Measurements from ENCODE around the gene OR56B1. TPM values are rescaled to one million over a fixed set of nuclear protein-coding genes. Genes with fewer than 3 reads are reported as not detected.
"Not testable (repeated sequence)": the region's sequence is repeated elsewhere in the genome, so short reads cannot be mapped to it uniquely, and the experiment has no call there.

Gene OR56B1
- total RNA-seq (not detected), polyA plus RNA-seq (ENCODE audit: insufficient read length in 2 of 2) (not detected)
- long read RNA-seq, donor 1: 0 reads
- long read RNA-seq, donor 2: 0 reads
- long read RNA-seq, donor 3: 0 reads
- long read RNA-seq, donor 4: 0 reads

- Histone ChIP-seq H3K27ac (ENCODE audit: low read depth, low read length) (no peak within 1 kb of the TSS), H3K4me3 (ENCODE audit: low read depth, low read length) (no peak within 1 kb of the TSS), H3K4me1 (ENCODE audit: control insufficient read depth, insufficient read depth, low read length) (no peaks in the 10 kb centered on the region), H3K36me3 (ENCODE audit: control insufficient read depth, insufficient read depth, low read length) (no peaks in the 10 kb centered on the region), H3K27me3 (ENCODE audit: control insufficient read depth, insufficient read depth, low read length) (no peaks in the 10 kb centered on the region), H3K9me3 (ENCODE audit: control insufficient read depth, insufficient read depth, low read length) (peaks cover under 1% of the 10 kb centered on the region)
- DNase-seq (ENCODE audit: low read depth in 4 of 6, low spot score in 6 of 6): no peak
- WGBS (ENCODE audit: insufficient coverage): 83% methylated on average over 1 of the region's 1 CpG
Observed at GRCh38 chr11:5736396-5736795, at the start of gene OR56B1. OR56B1 (plus strand) TSS chr11:5736448; CDS start chr11:5736517, 69 bp downstream.

- Histone ChIP-seq H3K4me3 (ENCODE audit: low read depth, low read length) (no peak overlapping the region), H3K27me3 (ENCODE audit: control insufficient read depth, insufficient read depth, low read length) (no peaks in the 10 kb centered on the region), H3K27ac (ENCODE audit: low read depth, low read length) (no peak overlapping the region), H3K36me3 (ENCODE audit: control insufficient read depth, insufficient read depth, low read length) (no peaks in the 10 kb centered on the region), H3K9me3 (ENCODE audit: control insufficient read depth, insufficient read depth, low read length) (no peaks in the 10 kb centered on the region), H3K4me1 (ENCODE audit: control insufficient read depth, insufficient read depth, low read length) (no peaks in the 10 kb centered on the region)
- whole genome bisulfite sequencing (ENCODE audit: insufficient coverage): no CpG with 5 or more reads among the region's 1 CpG
- no peak for DNase-seq (ENCODE audit: low read depth in 4 of 6, low spot score in 6 of 6)
Observed at GRCh38 chr11:5688482-5688881, 47.8 kb upstream of the OR56B1 start.

- peak within 1 kb of the TSS; percentile 28 for H3K4me3 ChIP-seq (ENCODE audit: low read depth, low read length)
- H3K27ac ChIP-seq (ENCODE audit: low read depth, low read length): peak within 1 kb of the TSS; percentile 75
- no peaks in the 10 kb centered on the region for H3K4me1 ChIP-seq (ENCODE audit: control insufficient read depth, insufficient read depth, low read length)
- H3K9me3 ChIP-seq (ENCODE audit: control insufficient read depth, insufficient read depth, low read length): no peaks in the 10 kb centered on the region
- no peaks in the 10 kb centered on the region for H3K36me3 ChIP-seq (ENCODE audit: control insufficient read depth, insufficient read depth, low read length)
- DNase-seq (ENCODE audit: low read depth in 4 of 6, low spot score in 6 of 6): peak in 3 of 6 donors; percentile 24 to 69 (median 51)
- H3K27me3 ChIP-seq (ENCODE audit: control insufficient read depth, insufficient read depth, low read length): no peaks in the 10 kb centered on the region
- no CpG with 5 or more reads among the region's 2 CpGs for WGBS (ENCODE audit: insufficient coverage)
Observed at GRCh38 chr11:5689551-5689983, 46.7 kb upstream of the OR56B1 start, which contains the start of gene TRIM22. TRIM22 (plus strand) TSS chr11:5689790; CDS start chr11:5696233, 6,443 bp downstream.

- DNase-seq (ENCODE audit: low read depth in 4 of 6, low spot score in 6 of 6): peak in 1 of 6 donors; percentile 10
- Histone ChIP-seq H3K36me3 (ENCODE audit: control insufficient read depth, insufficient read depth, low read length) (no peaks in the 10 kb centered on the region), H3K4me3 (ENCODE audit: low read depth, low read length) (peak overlapping the region; percentile 28), H3K9me3 (ENCODE audit: control insufficient read depth, insufficient read depth, low read length) (no peaks in the 10 kb centered on the region), H3K27me3 (ENCODE audit: control insufficient read depth, insufficient read depth, low read length) (no peaks in the 10 kb centered on the region), H3K27ac (ENCODE audit: low read depth, low read length) (peak overlapping the region; percentile 75), H3K4me1 (ENCODE audit: control insufficient read depth, insufficient read depth, low read length) (no peaks in the 10 kb centered on the region)
- 29% methylated on average over 1 of the region's 5 CpGs for WGBS (ENCODE audit: insufficient coverage)
Observed at GRCh38 chr11:5690216-5690615, 46.0 kb upstream of the OR56B1 start.

GRCh38 chr11:5690736-5691135, 45.5 kb upstream of the OR56B1 start:
- DNase-seq (ENCODE audit: low read depth in 4 of 6, low spot score in 6 of 6): peak in 1 of 6 donors; percentile 13
- no peak overlapping the region for H3K4me3 ChIP-seq (ENCODE audit: low read depth, low read length)

GRCh38 chr11:5691238-5691963, 44.8 kb upstream of the OR56B1 start:
- not testable (repeated sequence) for H3K9me3 ChIP-seq (ENCODE audit: control insufficient read depth, insufficient read depth, low read length); H3K4me3 ChIP-seq (ENCODE audit: low read depth, low read length); H3K27me3 ChIP-seq (ENCODE audit: control insufficient read depth, insufficient read depth, low read length); H3K27ac ChIP-seq (ENCODE audit: low read depth, low read length); DNase-seq (ENCODE audit: low read depth in 4 of 6, low spot score in 6 of 6); H3K4me1 ChIP-seq (ENCODE audit: control insufficient read depth, insufficient read depth, low read length); H3K36me3 ChIP-seq (ENCODE audit: control insufficient read depth, insufficient read depth, low read length)
- WGBS (ENCODE audit: insufficient coverage): 90% methylated on average over 10 of the region's 12 CpGs

More at GRCh38 chr11:5690736-5691135, 45.5 kb upstream of the OR56B1 start:
- Histone ChIP-seq H3K27ac (ENCODE audit: low read depth, low read length) (peak overlapping the region; percentile 75), H3K9me3 (ENCODE audit: control insufficient read depth, insufficient read depth, low read length) (no peaks in the 10 kb centered on the region), H3K36me3 (ENCODE audit: control insufficient read depth, insufficient read depth, low read length) (no peaks in the 10 kb centered on the region), H3K4me1 (ENCODE audit: control insufficient read depth, insufficient read depth, low read length) (no peaks in the 10 kb centered on the region), H3K27me3 (ENCODE audit: control insufficient read depth, insufficient read depth, low read length) (no peaks in the 10 kb centered on the region)
- 81% methylated on average over 4 of the region's 5 CpGs for WGBS (ENCODE audit: insufficient coverage)

- DNase-seq (ENCODE audit: low read depth in 4 of 6, low spot score in 6 of 6): no peak
- no peak overlapping the region for H3K4me3 ChIP-seq (ENCODE audit: low read depth, low read length)
- WGBS (ENCODE audit: insufficient coverage): no CpG with 5 or more reads among the region's 3 CpGs
- no peaks in the 10 kb centered on the region for H3K36me3 ChIP-seq (ENCODE audit: control insufficient read depth, insufficient read depth, low read length)
- no peaks in the 10 kb centered on the region for H3K27me3 ChIP-seq (ENCODE audit: control insufficient read depth, insufficient read depth, low read length)
- H3K27ac ChIP-seq (ENCODE audit: low read depth, low read length): no peak overlapping the region
- no peaks in the 10 kb centered on the region for H3K4me1 ChIP-seq (ENCODE audit: control insufficient read depth, insufficient read depth, low read length)
- H3K9me3 ChIP-seq (ENCODE audit: control insufficient read depth, insufficient read depth, low read length): no peaks in the 10 kb centered on the region
Observed at GRCh38 chr11:5691964-5692361, 44.3 kb upstream of the OR56B1 start.

GRCh38 chr11:5694642-5695041, 41.6 kb upstream of the OR56B1 start:
- H3K9me3 ChIP-seq (ENCODE audit: control insufficient read depth, insufficient read depth, low read length): no peaks in the 10 kb centered on the region
- H3K27ac ChIP-seq (ENCODE audit: low read depth, low read length): no peak overlapping the region
- H3K4me3 ChIP-seq (ENCODE audit: low read depth, low read length): no peak overlapping the region
- no peaks in the 10 kb centered on the region for H3K4me1 ChIP-seq (ENCODE audit: control insufficient read depth, insufficient read depth, low read length)
- DNase-seq (ENCODE audit: low read depth in 4 of 6, low spot score in 6 of 6): no peak
- WGBS (ENCODE audit: insufficient coverage): no CpG with 5 or more reads among the region's 1 CpG
- no peaks in the 10 kb centered on the region for H3K27me3 ChIP-seq (ENCODE audit: control insufficient read depth, insufficient read depth, low read length)
- no peaks in the 10 kb centered on the region for H3K36me3 ChIP-seq (ENCODE audit: control insufficient read depth, insufficient read depth, low read length)

- Histone ChIP-seq H3K27ac (ENCODE audit: low read depth, low read length) (no peak overlapping the region), H3K9me3 (ENCODE audit: control insufficient read depth, insufficient read depth, low read length) (no peaks in the 10 kb centered on the region), H3K4me1 (ENCODE audit: control insufficient read depth, insufficient read depth, low read length) (no peaks in the 10 kb centered on the region), H3K36me3 (ENCODE audit: control insufficient read depth, insufficient read depth, low read length) (no peaks in the 10 kb centered on the region), H3K4me3 (ENCODE audit: low read depth, low read length) (no peak overlapping the region), H3K27me3 (ENCODE audit: control insufficient read depth, insufficient read depth, low read length) (no peaks in the 10 kb centered on the region)
- DNase-seq (ENCODE audit: low read depth in 4 of 6, low spot score in 6 of 6): no peak
- WGBS (ENCODE audit: insufficient coverage): 89% methylated on average over 1 of the region's 1 CpG
Observed at GRCh38 chr11:5695580-5695979, 40.7 kb upstream of the OR56B1 start.

- no peak for DNase-seq (ENCODE audit: low read depth in 4 of 6, low spot score in 6 of 6)
- no peaks in the 10 kb centered on the region for H3K27me3 ChIP-seq (ENCODE audit: control insufficient read depth, insufficient read depth, low read length)
- H3K9me3 ChIP-seq (ENCODE audit: control insufficient read depth, insufficient read depth, low read length): no peaks in the 10 kb centered on the region
- no peak overlapping the region for H3K4me3 ChIP-seq (ENCODE audit: low read depth, low read length)
- H3K27ac ChIP-seq (ENCODE audit: low read depth, low read length): no peak overlapping the region
- 93% methylated on average over 2 of the region's 2 CpGs for WGBS (ENCODE audit: insufficient coverage)
- H3K4me1 ChIP-seq (ENCODE audit: control insufficient read depth, insufficient read depth, low read length): no peaks in the 10 kb centered on the region
- no peaks in the 10 kb centered on the region for H3K36me3 ChIP-seq (ENCODE audit: control insufficient read depth, insufficient read depth, low read length)
Observed at GRCh38 chr11:5696210-5696609, 40.0 kb upstream of the OR56B1 start.

Data from spinal cord (tissue), 10 donors.